Stimulated activated CD4-positive, alpha-beta T cell treated with anti-CD3 and anti-CD28 coated beads, Interleukin-1b, Interleukin-23, amount 100 ng/mL, for 24 hours (primary cell): ENCODE measurements around the gene GRWD1.
A peak's percentile ranks its signal among the peaks of the same experiment; 100 is the strongest.
"Not testable (repeated sequence)": the region's sequence is repeated elsewhere in the genome, so short reads cannot be mapped to it uniquely, and the experiment has no call there.

Experiments used
- DNase-seq, 4 experiments: peaks; one replicate each; pipeline ENCODE4 v3.0.0-alpha.2; 2020; ENCODE audit warnings: low read depth in 4 of 4, low spot score in 1 of 4

Gene GRWD1

DNA sequence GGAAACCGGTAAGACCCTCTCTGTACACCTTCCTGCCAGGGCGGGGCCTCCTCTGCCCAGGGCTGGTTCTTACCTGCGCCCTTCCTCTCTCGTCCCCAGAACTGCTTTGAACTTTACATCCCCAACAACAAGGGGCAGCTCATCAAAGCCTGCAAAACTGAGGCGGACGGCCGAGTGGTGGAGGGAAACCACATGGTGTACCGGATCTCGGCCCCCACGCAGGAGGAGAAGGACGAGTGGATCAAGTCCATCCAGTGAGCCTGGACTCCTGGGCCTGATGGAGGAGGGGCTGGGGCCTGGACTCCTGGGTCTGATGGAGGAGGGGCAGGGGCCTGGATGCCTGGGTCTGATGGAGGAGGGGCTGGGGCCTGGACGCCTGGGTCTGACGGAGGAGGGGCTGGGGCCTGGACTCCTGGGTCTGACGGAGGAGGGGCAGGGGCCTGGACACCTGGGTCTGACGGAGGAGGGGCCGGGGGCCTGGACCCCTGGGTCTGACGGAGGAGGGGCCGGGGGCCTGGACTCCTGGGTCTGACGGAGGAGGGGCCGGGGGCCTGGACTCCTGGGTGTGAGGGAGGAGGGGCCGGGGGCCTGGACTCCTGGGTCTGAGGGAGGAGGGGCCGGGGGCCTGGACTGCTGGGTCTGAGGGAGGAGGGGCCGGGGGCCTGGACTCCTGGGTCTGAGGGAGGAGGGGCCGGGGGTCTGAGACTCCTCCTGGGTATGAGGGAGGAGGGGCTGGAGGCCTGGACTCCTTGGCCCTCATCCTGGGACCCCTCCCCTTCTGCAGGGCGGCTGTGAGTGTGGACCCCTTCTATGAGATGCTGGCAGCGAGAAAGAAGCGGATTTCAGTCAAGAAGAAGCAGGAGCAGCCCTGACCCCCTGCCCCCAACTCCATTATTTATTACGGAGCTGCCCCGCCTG is 32.8 kb downstream of the GRWD1 start:
- no peak for DNase-seq

DNA sequence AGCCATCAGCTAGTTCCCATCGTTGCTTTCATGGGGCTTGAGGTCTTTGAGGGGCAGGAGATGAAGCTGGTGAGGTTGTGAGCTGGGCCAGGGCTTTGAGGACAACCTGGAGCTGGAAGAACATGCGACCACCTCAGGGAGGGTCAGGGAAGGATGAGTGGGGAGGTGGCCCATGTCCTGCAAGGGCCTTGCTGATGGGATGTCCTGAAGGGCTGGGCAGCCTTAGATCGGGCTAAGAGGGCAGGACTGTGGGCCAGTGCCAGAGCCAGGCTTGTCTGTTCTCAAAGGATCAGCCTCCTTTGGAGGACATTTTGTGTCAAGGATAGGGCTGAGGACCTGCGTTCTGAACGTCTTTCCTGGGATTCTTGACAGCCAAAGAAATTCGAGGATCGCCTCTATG is 33.9 kb downstream of the GRWD1 start:
- no peak for DNase-seq

DNA sequence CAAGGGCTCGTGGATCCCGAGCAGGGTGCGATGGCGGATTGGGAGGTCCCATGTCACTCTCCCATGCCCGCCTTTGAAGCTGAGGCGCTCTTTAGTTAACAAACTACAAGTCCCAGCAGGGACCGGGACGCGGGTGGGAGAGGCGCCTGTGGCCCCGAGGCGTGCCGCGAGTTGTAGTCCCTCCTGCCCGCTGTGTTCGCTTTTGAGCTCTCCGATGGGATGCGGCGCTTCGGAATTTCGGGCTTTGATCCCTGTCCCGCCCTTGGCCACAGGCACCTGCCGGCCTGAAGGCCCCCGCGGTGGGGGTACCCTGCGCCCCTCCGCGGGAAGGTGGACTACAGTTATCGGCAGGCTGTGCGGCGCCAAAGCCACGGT is 34.4 kb downstream of the GRWD1 start:
- DNase-seq: no peak

DNA sequence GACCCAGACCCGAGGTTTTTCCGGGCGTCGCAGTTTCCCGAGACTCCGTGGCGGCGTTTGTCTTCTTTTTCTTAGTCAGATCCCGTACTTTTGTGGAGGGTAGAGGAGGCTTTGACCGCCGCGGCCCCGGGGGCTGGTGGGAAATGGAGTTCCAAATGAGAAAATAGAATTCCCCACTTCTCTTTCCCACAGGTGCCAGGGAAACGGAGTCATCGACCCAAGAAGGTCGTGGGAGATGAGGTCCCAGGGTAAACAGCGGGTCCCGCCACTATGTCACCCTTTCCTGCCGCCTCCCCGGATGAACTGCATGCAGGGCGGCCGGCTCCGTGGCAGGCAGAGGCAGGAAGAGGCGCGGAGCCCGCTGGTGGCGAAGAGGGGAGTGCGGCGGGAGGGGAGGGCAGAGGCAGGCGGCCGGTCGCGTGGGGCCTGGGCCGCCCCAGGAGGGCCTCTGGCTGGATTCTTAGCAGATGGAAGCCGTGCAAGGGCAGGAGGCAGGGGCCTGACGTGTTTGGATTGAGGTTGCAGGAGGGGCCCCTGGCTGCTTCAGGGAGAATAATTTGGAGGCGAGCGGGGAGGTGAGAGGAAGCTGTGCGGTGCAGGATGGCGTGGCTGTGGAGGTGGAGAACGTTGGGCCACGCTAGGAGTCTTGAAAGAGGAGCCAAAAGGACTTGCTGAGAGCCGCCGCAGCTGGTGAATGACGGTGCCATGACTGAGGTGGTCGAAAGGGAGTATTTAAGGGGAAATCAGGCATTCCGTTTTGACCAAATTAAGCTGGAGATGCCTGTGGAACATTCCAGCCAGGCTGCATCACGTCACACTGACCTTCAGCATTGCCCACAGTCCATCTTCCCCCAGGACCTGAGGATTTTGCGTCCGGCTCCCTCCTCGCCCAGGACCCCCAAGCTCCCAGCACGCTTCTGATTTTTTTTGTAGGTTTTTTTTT is 35.0 kb downstream of the GRWD1 start:
- peak in 2 of 4 experiments; percentile 26 to 39 for DNase-seq

DNA sequence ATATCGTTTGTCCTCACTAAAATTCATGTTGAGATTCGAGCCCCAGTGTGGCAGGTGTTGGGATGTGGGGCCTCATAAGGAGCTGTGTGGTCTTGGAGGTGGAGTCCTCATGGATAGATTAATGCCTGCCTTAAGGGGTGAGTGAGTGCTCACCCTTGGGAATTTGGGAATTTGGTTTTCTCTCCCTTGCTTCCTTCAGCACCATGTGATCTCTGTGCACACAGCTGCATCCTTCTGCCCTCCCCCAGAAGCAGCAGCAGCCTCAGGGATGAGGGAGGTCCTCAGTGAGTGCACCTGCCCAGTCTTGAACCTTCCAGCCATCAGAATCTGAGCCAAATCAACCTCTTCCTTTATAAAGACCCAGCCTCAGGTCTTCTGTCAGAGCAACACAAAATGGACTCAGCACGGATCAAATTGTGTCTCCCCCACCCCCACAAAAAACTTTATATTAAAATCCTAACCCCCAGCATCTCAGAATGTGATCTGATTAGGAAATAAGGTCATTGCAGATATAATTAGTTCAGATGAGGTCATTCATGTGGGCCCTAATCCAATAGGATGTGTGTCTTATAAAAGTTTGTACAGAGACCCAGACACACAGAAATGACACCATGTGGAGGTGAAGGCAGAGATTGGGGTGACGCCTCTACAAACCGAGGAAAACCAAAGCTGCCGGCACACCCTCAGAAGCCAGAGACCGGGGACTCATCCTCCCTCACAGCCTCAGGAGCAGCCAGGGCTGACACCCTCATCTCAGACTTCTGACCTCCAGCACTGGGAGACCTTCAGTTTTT is 36.3 kb downstream of the GRWD1 start:
- no peak for DNase-seq

DNA sequence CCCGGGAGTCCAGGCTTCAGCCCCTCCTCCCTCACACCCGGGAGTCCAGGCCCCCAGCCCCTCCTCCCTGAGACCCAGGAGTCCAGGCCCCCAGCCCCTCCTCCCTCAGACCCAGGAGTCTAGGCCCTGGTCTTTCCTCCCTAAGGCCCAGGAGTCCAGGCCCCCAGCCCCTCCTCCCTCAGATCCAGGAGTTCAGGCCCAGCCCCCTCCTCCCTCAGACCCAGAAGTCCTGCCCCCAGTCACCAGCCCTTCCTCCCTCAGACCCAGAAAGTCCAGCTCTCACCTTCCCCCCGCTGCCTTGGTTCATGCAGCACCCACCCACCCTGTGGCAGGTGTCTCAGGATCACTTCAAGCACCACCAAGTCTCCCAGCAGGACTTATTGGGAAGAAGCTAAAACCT is 37.5 kb downstream of the GRWD1 start:
- DNase-seq: no peak

DNA sequence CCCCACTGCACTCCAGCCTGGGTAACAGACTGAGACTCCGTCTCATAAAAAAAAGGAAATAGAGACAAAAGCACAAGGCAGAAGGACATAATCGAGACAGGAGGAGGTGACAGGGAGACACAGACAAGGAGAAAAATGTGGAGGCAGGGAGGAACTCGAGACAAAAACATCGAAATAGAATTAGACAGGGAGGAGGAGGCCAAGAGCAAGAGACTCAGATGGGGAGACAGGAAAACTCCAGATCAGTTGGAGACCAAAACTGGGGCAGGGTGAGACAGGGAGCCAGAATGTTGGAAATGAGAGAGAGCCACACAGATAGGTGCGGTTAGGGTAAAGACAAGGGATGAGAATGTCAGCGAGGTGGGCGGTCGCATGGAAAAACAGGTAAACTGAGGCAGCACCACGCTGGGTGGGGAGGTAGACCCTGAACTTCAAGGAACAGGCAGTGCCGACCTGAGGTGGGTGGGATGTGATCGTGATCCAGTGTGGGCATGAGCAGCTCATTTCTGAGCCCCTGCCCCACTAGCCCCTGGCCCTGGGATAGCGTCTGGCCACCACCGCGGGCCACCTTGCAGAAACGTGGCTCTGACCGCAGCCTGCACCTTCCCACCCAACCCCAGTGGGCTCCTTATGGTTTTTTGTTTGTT is 38.6 kb downstream of the GRWD1 start:
- DNase-seq: no peak

DNA sequence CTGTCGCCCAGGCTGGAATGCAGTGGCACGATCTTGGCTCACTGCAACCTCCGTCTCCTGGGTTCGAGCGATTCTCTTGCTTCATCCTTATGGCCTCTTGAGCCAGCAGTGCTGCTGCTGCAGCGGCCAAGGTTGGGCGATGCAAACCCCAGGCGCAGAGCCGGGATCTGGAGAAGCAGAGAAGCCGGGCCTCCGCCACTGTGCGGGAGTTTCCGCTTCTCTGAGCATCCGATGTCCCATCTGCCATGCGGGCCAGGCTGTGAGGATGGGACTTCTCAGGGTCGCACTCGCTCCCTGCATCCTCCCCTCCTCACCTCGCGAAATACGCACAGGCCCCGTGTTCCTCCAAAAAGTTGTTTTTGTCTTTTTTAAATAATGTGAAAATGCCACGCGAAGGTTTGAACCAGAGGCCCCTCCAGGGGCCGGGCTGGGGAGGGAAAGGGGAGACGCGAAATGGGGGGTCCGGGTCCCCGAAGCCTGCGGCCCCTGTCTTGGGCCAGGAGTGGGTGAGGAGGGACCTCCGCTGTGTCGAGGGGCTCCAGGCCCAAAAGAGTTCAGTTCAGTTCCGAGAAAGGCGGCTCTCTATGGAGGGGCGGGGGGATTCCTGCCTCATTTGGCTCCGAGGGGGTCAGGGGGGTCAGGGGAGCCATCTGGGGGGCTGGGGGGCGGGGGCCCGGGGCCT is 39.3 kb downstream of the GRWD1 start:
- no peak for DNase-seq

DNA sequence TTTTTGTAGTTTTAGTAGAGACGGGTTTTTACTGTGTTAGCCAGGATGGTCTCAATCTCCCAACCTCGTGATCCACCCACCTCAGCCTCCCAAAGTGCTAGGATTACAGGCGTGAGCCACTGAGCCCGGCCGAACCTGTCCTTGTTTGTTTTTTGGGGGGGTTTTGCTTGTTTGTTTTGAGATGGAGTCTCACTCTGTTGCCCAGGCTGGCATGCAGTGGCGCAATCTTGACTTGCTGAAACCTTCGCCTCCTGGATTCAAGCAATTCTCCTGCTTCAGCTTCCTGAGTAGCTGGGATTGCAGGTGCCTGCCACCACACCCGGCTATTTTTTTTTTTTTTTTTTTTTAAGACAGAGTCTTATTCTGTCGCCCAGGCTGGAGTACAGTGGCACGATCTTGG is 40.9 kb downstream of the GRWD1 start:
- not testable (repeated sequence) for DNase-seq

DNA sequence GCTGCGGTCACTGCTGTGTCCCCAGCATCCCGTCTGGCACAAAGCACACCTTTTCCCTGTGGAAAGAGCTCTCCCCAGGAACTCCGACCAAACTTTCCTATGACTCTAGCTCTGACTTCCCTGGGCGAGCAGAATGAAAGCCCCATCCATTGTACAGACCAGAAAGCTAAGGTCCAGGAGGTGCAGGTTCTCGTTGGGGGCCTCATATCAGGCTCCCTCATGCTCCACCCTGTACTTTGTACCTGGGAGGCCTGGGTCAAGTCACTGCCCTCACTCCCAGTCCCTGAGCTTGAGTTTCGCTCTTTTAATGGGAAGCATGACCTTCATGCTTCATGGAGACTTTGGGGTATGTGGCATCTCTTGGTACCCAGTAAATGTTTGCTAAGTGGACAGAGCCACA is 41.8 kb downstream of the GRWD1 start:
- DNase-seq: no peak

DNA sequence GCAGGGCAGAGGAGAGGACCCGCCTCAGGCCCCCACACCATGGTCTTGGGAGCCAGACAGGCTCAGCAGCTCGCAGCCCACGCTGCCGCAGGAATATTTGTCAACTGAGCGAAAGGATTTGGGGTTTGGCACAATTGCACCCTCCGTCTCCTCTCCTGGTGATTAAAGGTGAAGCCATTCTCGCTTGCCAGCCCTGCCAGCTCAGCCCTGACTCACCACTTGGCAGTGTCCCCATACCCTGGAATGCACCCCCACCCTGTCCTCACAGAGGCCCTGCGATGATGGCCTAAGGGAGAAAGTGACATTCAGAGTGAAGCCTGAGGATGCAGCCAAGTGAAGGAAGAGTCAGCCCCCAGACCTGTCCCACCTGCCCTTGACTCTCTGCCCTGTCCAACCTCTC is 42.2 kb downstream of the GRWD1 start:
- no peak for DNase-seq

DNA sequence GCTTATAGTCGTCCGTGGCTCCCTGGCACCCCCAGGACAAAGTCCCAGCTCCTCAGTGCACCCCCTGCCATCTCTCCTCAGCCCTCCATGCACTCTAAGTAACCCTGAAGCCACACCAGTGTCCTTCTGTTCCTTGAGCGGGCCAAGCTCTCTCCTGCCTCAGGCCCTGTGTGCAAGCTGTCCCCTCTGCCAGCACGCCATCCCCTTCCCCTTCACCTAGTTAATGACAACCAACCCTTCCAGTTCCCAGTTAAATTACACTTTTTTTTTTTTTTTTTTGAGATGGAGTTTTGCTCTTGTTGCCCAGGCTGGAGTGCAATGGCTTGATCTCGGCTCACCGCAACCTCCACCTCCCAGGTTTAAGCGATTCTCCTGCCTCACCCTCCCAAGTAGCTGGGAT is 42.7 kb downstream of the GRWD1 start:
- not testable (repeated sequence) for DNase-seq

DNA sequence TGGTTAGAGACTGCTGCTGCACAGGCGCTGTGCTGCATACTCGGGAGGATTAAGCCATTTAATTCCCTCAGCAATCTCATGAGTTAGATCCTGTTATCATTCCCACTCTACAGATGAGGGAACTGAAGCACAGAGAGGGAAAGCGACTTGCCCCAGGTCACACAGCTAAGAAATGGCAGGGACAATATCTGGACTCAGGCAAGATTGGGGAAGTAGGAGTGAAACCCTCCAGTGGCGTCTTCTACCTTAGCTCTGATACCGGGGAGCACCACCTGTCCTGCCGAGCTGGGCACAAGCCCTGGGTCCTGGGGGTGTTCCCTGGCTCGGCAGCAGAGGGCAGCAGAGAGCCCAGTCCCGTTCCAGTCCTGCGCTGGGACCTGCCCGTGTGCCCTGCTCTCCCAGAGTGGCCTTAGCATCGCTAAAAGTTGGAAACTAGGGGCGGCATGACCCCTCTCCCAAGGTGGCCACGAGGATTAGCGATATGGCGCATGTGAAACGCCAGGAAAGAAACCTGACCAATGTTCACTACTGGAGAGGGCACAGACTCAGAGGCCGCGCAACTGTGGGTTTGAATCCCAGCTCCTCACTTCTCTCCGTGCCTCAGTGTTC is 43.9 kb downstream of the GRWD1 start:
- DNase-seq: peak in 3 of 4 experiments; percentile 68 to 79 (median 75)

DNA sequence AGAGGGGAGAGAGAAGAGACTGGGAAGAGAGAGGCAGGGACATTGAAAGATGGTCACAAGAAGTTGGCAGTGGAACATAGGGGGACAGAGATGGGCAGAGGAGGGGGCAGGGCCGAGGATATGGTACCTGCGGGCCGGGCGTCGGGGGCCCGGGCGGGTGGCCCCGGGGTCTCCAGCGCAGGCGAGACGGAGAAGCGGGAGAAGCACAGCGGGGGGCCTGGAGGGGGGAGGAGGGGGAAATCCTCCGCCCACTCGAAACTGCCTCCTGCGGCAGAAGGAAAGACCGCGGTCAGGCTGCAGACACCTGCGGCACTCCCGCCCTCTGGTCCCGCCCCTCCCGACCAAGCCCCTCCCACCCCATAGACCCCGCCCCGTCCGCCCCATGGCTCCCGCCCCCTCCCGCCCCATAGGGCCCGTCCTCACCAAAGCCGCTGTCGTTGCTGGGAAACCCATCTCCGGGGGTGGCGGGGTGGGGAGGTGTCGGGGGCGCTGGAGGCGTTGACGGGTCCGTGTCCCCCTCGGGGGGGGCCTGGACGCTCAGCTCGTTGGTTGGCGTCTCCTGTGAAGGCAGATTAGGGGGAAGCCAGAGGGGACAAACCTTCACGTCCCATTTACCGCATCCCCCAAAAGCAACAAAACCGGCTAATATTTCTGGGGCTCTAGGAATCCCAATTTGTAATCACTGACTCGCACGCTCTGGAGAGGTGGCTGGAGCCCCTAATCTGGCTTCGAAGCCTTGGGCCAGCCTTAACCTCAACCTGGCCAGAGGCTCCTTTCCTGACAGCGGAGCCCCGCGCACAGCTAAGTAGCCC is 45.4 kb downstream of the GRWD1 start:
- peak in 1 of 4 experiments; percentile 34 for DNase-seq

DNA sequence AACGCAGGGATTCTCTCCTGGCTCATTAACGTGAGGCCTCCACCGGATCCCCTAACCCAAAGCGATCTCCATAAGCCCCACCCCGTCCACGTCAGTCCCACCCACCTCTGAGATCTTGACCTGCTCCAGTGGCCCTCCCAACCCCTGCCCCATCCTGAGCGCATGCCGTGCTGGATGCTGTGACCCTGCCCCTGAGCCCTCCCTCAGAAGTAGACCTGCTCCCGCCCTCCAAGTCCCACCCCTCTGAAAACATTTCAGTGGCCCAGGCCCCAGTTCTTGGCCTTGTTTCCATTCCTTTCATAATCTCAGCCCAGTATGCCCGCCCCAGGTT is 46.0 kb downstream of the GRWD1 start:
- no peak for DNase-seq

DNA sequence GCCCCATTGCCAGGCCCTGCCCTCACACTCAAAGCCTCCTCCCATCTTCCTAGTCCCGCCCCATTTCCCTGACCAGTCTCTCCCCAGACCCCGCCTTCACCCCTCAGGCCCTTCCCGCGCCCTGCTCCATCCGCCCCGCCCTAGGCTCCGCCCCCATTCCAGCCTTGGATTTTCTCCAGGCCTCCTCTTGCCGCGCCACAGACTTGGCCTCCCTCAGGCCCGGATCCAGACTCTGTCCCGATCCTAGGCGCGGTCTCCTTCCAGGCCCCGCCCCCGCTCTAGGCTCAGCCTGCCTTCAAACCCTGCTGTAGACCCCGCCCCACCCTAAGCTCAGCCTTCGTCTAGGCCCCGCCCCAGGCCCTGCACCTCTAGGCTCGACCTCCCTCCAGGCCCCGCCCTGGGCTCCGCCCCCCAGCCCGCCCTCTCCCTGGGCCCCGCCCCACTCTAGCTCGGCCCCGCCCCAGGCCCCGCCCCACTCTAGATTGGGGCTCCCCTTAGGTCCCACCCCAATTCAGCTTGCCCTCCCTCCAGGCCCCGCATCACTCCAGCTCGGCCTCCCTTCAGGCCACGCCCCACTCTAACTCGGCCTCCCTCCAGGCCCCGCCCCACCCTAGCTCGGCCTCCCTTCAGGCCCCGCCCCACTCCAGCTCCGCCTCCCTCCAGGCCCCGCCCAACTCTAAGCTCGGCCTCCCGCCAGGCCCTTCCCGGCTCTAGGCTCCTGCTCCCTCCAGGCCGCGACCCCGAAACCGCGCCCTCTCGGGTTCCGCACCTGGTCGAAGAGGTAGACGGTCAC is 47.3 kb downstream of the GRWD1 start:
- DNase-seq: peak in 3 of 4 experiments; percentile 64 to 80 (median 69)

DNA sequence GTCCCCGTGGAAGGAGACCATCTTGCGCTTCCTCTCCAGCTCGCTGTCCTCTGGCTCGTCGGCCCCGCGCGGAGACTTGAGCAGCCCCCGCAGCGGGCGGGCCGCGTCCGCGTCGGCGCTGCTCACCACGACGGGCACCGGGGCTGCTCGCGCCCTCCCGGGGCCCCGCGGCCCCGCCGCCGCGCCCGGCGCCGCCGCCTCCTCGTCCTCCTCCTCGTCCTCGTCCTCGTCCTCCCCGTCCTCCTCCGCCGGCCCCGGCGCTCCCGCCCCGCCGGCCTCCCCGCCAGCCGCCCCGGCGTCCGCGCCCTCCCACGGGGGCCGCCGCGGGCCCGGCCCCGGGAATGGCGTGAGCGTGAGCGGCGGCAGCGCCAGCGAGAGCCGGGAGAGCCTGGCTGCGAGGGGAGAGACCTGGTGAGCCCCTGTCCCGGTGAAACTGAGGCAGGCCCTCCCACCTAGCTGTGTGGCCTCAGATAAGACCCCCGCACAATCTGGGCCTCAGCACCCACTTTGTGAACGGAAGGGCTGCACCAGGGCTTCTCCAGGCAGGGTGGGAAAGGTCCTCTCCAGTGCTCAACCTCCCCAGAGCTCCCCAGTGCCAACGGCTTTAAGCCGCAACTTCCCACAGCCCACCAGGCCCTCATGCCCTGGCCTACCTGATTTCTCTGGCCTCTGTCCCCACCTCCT is 48.1 kb downstream of the GRWD1 start:
- DNase-seq: no peak

DNA sequence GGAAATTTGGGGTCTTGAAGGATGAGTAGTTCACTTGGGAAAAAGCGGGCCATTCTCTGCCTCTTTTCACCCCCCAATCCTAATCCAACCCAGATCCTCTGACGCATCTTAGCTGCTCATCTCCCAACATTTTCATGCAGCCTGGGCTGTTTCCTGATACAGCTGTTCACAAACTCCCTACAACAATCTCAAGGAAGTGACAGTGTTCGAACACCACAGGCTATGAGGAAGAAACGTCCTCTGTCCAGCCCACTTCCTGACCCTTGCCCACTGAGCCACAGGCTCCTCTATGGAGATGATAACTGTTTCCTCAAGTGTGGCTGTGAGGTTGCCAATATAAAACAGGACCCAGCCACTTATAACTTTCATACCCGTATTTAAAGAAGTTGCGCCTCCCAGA is 49.6 kb downstream of the GRWD1 start:
- no peak for DNase-seq
